Right lung (tissue), 10 donors: Measurements from ENCODE around the gene AJM1. TPM values are rescaled to one million over a fixed set of nuclear protein-coding genes. Genes with fewer than 3 reads are reported as not detected.
"Not testable (repeated sequence)": the region's sequence is repeated elsewhere in the genome, so short reads cannot be mapped to it uniquely, and the experiment has no call there.

ENCODE experiments used
- DNase-seq, 2 donors: peaks; one replicate each; pipeline ENCODE4 v3.0.0-alpha.2; 2013
- long read RNA-seq, 8 donors: transcript quantifications; one replicate each; lab custom pipeline, GENCODE V29; 2026
- polyA plus RNA-seq, 5 donors: library from polyadenylated mRNA; unstranded; fragments of 120-200 nt; gene quantifications; one replicate each; pipeline versions ENCODE4 v1.2.1 to v1.2.3, GENCODE V29; 2013; ENCODE audit warnings: inconsistent platforms in 1 of 5, low replicate concordance in 1 of 5; ENCODE audit not compliant: insufficient read length in 5 of 5, insufficient read depth in 1 of 5

The AJM1 gene
- polyA plus RNA-seq = 1 to 10 TPM in 3 of 5 donors, under 1 TPM in 2; 0.56 to 1.9 (median 1.1) TPM
- long read RNA-seq, donor 1, full-length matches to known transcripts = 5 of 5 reads
- long read RNA-seq, donor 1, partial matches to known transcripts = 0 of 5 reads
- long read RNA-seq, donor 1, other reads (novel, unspliced or antisense) = 0 of 5 reads
- long read RNA-seq, donor 2, full-length matches to known transcripts = 1 of 1 reads
- long read RNA-seq, donor 2, partial matches to known transcripts = 0 of 1 reads
- long read RNA-seq, donor 2, other reads (novel, unspliced or antisense) = 0 of 1 reads
- long read RNA-seq, donor 3 = 0 reads
- long read RNA-seq, donor 4, full-length matches to known transcripts = 4 of 4 reads
- long read RNA-seq, donor 4, partial matches to known transcripts = 0 of 4 reads
- long read RNA-seq, donor 4, other reads (novel, unspliced or antisense) = 0 of 4 reads
- long read RNA-seq, donor 5, full-length matches to known transcripts = 2 of 2 reads
- long read RNA-seq, donor 5, partial matches to known transcripts = 0 of 2 reads
- long read RNA-seq, donor 5, other reads (novel, unspliced or antisense) = 0 of 2 reads
- long read RNA-seq, donor 6, full-length matches to known transcripts = 4 of 4 reads
- long read RNA-seq, donor 6, partial matches to known transcripts = 0 of 4 reads
- long read RNA-seq, donor 6, other reads (novel, unspliced or antisense) = 0 of 4 reads
- long read RNA-seq, donor 7, full-length matches to known transcripts = 5 of 5 reads
- long read RNA-seq, donor 7, partial matches to known transcripts = 0 of 5 reads
- long read RNA-seq, donor 7, other reads (novel, unspliced or antisense) = 0 of 5 reads
- long read RNA-seq, donor 8, full-length matches to known transcripts = 1 of 1 reads
- long read RNA-seq, donor 8, partial matches to known transcripts = 0 of 1 reads
- long read RNA-seq, donor 8, other reads (novel, unspliced or antisense) = 0 of 1 reads

DNA sequence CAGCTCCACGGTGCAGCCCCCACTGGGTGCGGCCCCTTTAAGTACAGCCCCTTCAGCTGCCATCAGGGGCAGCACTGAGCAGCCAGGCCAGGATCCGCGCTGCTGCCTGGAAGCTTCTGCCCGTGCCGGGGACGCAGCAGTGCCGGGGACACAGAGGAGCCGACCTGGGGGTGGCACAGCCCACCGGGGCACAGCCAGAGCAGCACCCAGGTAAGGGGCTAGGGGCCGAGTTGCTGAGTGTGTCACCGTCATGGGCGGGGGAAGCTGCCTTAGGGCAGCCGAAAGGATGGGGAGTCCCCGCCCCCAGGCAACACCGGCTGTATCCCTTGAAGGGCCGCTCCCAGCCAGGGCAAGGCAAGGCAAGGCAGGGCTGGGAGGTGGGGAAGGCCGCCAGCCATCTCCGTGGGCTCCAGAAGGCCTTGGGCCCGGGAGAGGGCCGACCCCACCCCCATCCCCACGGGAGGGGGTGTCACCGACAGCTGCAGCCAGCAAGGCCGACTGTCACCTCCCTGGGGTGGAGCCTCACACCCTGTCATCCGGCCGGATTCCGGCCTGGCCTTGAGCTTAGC is at the start of gene AJM1:
TSS of gene AJM1 (plus strand) at position 99 of the 569 bp plus-strand sequence. CDS start 1,937 bp downstream, outside the sequence.
- DNase-seq = peak in 1 of 2 donors; percentile 60

DNA sequence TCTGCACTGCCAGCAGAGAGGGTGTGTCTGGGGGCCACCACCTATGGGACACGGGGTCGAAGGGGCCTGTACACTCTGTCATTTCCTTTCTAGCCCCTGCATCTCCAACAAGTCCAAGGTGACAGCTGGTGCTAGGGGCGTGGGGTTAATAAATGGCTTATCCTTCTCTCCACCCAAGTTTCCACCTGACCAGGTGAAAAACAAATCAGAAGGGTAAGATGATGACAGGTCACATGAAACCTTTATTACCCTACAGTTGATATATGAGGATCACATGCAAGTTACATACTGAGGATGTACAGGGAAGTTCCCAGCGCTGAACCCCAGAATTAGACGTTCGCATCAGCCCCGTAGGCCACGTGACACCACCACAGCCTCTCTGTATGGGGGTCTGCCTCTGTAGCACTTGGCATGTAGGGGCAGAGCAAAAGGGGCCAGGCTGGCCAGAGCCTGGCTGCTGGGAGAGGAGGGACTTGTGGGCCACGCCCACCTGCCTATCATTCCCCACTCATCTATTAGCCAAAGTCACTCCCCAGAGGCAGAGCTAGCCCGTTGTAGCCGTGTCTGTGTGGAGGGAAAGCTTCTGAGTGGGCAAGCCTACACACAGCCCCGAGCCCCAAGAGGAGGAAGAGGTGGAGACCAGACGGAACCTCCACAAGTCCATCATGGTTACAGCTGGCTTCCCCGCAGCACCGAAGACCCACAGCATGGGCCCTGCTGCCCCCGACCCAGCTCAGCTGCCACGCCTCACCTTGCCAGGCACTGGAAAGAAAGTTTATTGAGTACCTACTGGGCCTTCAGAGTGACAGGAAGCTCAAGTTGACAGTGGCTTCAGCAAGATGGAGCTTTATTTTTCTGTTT is 49.0 kb upstream of the AJM1 start:
- no peak for DNase-seq

DNA sequence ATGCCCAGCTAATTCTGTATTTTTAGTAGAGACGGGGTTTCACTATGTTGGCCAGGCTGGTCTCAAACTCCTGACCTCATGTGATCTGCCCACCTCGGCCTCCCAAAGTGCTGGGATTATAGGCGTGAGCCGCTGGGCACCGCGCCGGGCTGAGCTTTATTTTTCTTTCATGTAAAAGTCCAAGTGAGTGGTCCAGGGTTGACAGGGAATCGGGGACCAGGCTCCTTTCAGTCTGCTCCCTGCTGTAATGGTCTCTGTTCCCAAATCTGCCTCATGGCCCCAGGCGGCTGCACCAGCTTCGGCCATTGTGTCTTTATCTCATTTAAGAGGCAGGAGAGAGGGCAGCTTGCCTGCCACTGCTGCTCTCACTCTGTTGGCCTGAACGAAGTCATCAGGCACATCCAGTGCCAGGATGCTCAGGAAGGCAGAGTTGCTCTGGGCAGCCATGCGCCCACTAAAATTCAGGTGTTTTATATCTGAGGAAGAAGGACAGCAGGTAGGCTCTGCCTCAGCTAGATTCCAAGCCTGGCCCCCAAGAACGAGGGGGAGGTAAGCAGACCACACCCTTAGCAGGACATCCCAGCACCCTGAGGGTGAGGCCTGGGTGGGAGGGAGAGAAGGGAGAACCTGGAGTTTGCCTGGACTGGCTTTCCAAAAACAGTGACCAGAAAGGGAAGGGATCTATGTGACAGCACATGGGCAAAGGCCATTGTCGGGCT is 47.8 kb upstream of the AJM1 start:
- DNase-seq = no peak

DNA sequence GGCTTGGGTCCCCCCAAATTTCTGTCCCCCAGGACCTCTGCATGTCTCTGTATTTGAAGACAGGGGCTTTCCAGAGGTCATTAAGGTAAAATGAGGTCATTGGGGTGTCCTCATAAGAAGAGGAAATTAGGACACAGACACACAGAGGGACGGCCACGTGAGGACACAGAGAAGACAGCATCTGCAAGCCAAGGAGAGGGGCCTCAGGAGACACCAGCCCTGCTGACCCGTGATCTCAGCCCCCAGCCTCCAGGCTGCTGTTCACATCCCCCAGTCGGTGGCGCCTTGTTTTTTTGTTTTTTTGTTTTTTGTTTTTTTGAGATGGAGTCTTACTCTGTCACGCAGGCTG is 47.3 kb upstream of the AJM1 start:
- no peak for DNase-seq

DNA sequence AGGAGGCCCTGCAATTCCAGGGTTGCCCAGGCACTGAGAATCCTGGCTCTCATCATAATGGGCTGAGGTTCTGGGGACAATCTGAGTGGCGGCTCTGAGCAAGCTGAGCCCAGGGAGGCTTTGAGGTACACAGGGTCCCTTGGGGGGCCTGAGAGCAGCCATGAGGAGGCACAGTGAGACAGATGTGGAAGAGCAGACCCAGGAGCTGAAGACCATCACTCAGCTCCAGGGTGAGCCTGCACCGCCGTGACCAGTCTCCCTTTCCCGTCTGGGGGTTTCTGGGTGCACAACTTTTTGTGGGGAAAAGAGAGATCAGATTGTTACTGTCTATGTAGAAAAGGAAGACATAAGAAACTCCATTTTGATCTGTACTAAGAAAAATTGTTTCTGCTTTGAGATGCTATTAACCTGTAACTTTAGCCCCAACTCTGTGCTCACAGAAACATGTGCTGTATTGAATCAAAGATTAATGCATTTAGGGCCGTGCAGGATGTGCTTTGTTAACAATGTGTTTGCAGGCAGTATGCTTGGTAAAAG is 46.0 kb upstream of the AJM1 start, which contains the start of gene CCDC183:
TSS of gene CCDC183 (plus strand) at position 101 of the 537 bp plus-strand sequence. CDS start at position 161, 60 bp downstream.
- no peak for DNase-seq

DNA sequence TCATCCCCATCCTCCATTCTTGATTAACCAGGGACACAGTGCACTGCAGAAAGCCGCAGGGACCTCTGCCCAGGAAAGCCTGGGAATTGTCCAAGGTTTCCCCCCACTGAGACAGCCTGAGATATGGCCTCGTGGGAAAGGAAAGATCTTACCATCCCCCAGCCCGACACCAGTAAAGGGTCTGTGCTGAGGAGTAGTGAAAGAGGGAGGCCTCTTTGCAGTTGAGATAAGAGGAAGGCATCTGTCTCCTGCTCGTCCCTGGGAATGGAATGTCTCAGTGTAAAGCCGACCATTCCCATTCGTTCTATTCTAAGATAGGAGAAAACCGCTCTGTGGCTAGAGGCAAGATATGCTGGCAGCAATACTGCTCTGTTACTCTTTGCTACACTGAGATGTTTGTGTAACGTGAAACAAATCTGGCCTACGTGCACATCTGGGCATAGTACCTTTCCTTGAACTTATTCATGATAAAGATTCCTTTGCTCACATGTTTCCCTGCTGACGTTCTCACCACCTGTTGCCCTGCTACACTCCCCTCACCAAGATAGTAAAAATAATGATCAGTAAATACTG is 45.4 kb upstream of the AJM1 start:
- not testable (repeated sequence) for DNase-seq

DNA sequence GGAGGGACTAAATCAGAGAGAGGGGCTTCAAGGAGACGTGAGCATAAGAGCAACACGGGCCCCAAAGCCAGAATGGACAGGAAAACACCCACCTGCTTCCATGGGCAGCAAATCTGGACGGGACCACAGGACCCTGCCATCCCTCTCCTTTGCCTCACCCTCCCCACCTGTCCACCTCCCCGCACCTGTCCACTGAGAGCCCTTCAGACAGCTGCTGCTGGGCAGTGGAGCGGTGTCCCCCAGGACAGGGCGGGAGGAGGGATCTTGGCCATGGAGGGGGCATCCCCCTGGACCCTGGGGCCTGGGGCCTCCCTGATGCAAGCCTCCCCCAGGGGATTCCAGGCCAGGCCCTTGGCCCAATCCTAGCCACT is 43.6 kb upstream of the AJM1 start:
- no peak for DNase-seq

DNA sequence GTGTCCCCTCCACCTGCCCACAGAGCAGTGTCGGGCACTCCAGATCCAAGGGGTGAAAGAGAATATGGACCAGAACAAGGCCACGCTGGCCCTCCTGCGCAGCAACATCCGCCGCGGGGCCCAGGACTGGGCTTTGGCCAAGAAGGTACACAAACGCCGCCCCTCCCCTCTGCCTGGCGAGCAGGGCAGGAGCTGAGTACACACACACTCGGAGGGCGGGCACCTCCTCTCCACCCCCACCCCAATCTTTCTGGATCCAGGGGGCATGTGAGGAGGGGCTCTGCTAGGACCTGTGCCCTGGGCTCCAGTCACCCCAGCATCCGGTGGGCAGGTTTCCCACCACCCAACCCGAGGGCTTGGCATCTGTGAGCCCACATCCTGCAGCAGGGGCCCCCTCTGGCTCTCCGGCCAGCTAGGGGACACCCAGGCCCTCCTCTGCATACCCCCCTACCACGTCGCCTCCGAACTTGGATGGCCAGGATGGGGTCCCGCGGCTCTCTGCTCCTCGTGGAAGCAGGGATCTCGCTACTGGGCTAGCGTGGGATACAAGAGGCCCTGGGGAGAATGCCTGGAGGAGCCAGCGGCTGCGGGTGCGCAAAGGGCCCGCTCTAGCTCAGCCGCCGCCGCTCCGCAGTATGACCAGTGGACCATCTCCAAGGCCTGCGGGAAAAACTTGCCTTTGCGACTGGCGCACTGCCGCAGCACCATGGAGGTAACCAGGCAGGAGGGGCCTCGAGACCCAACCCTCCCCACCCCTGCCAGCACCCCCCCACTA is 43.0 kb upstream of the AJM1 start:
- peak in 1 of 2 donors; percentile 30 for DNase-seq

DNA sequence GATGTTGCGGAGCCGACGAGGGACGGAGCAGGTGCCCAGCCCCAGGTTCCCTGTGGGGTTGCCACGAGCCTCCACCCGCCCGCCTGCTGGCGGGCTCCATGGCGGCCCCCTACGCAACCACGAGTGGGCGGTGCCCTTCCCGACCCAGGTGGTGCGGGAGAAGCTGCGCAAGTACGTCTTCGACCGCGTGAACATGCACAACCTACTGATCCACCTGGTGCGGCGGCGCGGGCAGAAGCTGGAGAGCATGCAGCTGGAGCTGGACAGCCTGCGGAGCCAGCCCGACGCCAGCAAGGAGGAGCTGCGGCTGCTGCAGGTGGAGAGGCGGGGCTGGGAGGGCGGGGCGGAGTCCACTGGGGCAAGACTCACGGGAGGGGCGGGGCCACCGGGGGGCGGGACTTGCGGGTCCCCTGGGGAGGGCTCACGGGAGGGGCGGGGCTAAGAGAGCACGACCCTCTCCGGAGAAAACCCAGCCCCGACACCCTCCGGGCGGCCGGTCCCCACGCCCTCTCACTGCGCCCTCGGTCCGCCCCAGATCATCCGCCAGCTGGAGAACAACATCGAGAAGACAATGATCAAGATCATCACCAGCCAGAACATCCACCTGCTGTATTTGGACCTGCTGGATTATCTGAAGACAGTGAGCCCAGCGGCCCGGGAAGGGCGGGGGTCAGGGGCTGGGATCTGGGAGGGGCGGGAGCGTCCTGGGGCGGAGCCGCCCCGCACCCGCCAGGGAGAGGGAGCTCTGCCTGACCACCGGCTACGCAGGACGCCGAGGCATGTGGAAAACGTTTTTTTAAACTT is 42.2 kb upstream of the AJM1 start:
- peak; percentile 68 to 70 for DNase-seq

DNA sequence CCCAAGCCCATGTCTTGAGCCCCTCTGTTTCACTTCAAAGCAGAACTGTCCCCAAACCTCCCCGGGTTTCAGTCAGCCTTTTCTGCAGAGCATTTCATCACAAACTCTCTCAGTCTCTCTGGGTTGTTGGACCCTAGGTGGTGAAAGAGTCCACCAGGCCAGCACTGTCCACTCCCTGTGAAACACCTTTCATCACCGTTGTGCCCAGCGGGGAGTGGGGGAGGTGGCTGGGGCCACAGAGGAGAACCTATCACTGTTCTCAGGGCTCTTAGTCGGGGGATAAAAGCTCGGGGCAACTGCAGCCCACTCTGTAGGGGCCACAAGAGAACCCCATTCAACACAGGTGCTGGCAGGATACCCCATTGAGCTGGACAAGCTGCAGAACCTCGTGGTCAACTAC is 40.0 kb upstream of the AJM1 start:
- no peak for DNase-seq

DNA sequence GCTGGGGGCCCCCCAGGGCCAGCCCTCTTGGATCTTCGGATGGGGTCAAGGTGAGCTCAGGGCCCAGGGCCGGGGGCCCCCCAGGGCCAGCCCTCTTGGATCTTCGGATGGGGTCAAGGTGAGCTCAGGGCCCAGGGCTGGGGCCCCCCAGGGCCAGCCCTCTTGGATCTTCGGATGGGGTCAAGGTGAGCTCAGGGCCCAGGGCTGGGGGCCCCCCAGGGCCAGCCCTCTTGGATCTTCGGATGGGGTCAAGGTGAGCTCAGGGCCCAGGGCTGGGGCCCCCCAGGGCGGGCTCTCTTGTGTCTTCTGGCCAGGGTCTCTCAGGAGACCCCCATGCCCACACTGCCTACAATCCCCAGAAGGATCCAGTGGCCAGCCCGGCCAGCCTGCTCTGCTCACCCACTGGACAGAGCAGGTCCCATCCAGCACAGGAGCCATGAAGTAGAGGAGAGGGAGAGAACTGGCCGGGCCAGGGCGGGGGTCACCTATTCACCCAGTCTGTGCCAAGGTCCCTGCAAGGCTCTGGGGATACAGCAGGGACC is 39.2 kb upstream of the AJM1 start:
- not testable (repeated sequence) for DNase-seq

DNA sequence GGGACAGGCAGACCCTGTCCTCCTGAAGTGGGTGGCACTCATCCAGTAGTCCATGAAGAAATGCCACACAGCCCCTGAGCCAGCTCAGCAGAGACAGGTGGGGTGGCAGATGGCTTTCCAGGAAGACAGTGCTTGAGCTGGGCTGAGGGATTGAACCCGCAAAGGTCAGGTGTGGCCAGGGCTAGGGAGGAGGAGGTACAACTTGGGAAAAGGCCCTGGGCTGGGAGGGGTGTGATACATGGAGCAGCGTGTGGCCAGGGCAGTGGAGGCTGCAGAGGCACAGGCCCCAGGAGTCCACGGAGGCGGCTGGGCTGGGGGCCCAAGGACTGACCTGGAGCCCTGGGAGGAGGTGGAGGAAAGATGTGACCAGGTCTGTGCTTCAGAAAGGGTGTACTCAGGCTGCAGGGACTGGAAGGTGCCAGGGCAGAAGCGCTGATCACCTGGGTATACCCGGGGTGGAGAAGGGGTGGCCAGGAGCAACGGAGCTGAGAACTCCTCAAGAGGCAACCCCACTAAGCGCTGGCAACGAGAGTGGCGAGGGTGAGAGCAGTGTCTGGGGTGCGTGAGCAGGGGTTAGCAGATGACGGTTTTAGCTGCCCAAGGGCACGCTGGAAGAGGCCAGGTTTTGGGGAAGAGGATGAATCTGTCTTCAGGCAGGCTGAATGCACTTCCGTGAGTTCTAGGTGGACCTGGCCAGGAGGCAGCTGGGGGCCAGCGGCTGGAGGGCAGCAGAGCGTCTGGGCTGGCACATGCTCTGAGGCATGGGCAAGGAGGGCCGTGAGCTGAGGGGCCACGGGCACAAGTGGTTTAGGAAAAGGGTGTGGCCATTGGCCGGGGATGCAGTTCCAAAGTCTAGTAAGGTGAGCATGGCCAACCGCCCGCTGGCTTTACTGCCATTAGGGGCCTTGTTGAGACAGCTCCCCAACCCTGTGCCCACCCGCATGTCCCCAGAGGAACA is 38.4 kb upstream of the AJM1 start:
- no peak for DNase-seq

DNA sequence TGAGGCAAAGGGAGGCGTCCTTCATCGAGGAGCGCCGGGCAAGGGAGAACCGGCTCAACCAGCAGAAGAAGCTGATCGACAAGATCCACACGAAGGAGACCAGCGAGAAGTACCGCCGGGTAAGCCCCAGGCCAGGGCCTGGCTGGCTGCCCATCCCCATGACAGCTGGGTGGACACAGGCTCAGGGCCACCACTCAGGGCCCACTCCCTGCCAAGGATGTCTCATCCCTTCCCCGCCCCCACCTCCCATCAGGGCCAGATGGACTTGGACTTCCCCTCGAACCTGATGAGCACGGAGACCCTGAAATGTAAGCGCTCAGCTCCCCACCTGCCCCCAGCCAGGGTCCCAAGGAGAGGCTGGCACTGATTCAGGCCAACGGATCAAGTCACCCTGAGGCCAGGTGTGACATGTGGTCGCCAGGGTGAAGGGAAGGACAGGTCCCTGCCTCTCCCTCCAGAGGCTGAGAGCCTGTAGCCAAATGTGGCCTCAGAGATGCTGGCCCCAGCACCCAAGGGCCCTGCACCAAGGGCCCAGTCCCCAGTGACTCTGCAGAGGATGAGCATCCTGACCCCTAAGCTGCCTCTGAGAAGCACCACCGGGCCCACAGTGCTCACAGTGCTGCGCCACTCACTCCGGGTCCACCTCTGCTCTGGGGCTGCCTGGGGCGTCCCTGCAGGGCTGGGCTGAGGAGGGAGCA is 37.6 kb upstream of the AJM1 start:
- no peak for DNase-seq

DNA sequence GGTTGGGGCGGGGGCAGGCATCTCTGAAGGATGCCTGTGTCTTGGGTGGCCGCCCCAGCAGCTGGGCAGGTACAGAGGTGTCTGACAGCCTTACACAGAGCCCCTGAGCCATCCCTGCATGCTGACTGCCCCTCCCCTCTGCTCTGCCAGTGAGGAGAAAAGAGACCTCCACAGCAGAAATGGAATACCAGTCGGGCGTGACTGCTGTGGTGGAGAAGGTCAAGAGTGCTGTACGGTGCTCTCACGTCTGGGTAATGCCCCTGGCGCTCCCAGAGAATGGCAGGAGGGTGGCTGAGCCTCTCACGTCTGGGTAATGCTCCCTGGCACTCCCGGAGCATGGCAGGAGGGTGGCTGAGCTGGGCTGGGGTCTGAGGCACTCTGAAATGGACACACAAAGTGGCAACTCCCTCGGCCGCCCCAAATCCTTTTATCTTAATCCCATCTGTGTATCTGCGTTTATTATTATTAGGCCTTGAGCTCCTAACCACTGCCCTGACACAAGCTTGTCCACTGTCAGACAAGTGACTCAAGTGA is 37.0 kb upstream of the AJM1 start:
- no peak for DNase-seq

DNA sequence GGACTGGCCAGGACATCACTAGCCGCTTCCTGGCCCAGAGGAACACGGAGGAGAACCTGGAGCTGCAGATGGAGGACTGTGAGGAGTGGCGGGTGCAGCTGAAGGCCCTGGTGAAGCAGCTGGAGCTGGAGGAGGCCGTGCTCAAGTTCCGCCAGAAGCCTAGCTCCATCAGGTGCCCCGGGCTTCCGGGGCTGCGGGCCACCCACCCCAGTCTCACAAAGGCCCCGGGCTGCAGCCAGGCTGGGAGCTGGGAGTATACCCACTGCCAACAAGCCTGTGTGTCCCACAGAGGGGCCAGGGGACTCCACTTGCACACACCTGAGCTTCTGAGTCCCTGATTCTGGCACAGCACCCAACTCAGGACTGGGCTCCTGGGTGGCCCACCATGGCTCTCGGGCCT is 36.2 kb upstream of the AJM1 start:
- DNase-seq = no peak
